Testis (tissue), 3 donors: ENCODE data around the gene FLAD1. TPM values are rescaled to one million over a fixed set of nuclear protein-coding genes. Genes with fewer than 3 reads are reported as not detected.
A peak's percentile ranks its signal among the peaks of the same experiment; 100 is the strongest.

Experiments
- DNase-seq: peaks from one replicate; pipeline ENCODE4 v3.0.0-alpha.2; 2019
- H3K27ac ChIP-seq, 2 donors: fragments of 200-600 bp; sonication (generic); one replicate each; pipeline ENCODE4 v1.5.1; 2019
- H3K27me3 ChIP-seq: fragments of 200-600 bp; sonication (generic); one replicate; pipeline ENCODE4 v1.5.1; 2019
- H3K36me3 ChIP-seq: fragments of 200-600 bp; sonication (generic); one replicate; pipeline ENCODE4 v1.5.1; 2017; ENCODE audit warnings: low read depth; ENCODE audit errors: missing control alignments
- H3K4me1 ChIP-seq: fragments of 200-600 bp; sonication (generic); one replicate; pipeline ENCODE4 v1.5.1; 2019
- H3K4me3 ChIP-seq, 2 donors: fragments of 200-600 bp; sonication (generic); one replicate each; pipeline ENCODE4 v1.5.1; 2017 to 2019
- H3K9me3 ChIP-seq: fragments of 200-600 bp; sonication (generic); one replicate; pipeline ENCODE4 v1.5.1; 2017
- POLR2A ChIP-seq: fragments of 450-650 bp; IDR thresholded peaks from one replicate; pipeline ENCODE4 v1.6.1; 2017; ENCODE audit warnings: antibody characterized with exemption, mild to moderate bottlenecking, moderate library complexity
- WGBS, 2 donors: methylation state at CpG; one replicate each; pipeline ENCODE4 v1.1.5; 2018; 5-methylcytosine and 5-hydroxymethylcytosine counted together
- intact Hi-C: fragments of 100-400 bp; cut with DNase I; formaldehyde crosslinking; loops from one replicate; pipeline ENCODE4 v1.15.1; 2023; ENCODE audit warnings: low total_unique reads
- polyA plus RNA-seq: library from polyadenylated mRNA; stranded (reverse); fragments of 350-450 nt; fragmentation: Illumina TruSeq; extraction: RNeasy Lipid Tissue Mini Kit (QIAGEN cat#74804); gene quantifications from one replicate; pipeline ENCODE4 v1.2.3, GENCODE V29; 2014; ENCODE audit warnings: low read depth, low replicate concordance; ENCODE audit not compliant: insufficient read depth
- total RNA-seq, 2 donors: library from RNA; depleted of rRNA; stranded (reverse); fragments of >200 nt; gene quantifications; one replicate each; pipeline ENCODE4 v1.2.3, GENCODE V29; 2016
- TF ChIP-seq, protein P1 (sequence below), 3 experiments: fragments of 450-650 bp in 2 of 3; fragments of 200-600 bp in 1 of 3; sonication (generic) in 1 of 3; IDR thresholded peaks; one replicate each; pipeline ENCODE4 v1.5.1; 2016 to 2019; ENCODE audit warnings: antibody characterized with exemption in 3 of 3, mild to moderate bottlenecking in 2 of 3, moderate library complexity in 1 of 3

FLAD1 gene
- total and polyA plus RNA-seq, 3 donors from 2014 or later: 26.5 to 46.5 (median 35.0) TPM

DNA sequence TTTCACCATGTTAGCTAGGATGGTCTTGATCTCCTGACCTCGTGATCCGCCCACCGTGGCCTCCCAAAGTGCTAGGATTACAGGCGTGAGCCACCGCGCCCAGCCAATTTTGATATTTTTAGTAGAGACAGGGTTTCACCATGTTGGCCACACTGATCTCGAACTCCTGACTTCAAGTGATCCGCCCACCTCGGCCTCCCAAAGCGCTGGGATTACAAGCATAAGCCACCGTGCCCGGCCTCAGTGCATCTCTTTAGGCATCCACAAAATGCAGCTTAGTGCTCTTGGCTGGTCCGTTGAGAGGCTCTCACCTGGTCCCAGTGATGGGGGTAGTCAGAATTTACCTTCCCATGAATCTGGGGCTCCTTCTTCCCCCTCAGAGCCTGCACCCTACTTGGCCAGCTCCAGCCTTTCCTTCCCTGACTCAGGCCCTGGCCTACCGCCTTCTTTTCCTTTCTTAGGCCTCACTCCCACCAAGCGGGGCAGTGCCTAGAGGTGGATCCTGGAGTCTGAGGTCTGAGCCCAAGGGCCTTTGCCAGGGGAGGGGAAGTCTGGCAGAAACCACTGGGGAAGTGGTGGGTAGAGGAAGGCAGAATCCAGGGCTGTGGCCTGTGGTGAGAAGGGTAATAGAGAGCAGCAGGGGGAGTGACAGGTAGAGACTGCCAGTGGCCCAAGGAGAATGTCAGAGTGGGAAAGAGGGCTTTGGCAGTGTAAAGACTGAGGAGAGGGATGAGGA is 14.0 kb downstream of the FLAD1 start:
- 79 to 87% methylated on average over 15 of the region's 15 CpGs for WGBS, 2 donors
- TF ChIP-seq POLR2A: no peak
- TF ChIP-seq, protein P1, sequence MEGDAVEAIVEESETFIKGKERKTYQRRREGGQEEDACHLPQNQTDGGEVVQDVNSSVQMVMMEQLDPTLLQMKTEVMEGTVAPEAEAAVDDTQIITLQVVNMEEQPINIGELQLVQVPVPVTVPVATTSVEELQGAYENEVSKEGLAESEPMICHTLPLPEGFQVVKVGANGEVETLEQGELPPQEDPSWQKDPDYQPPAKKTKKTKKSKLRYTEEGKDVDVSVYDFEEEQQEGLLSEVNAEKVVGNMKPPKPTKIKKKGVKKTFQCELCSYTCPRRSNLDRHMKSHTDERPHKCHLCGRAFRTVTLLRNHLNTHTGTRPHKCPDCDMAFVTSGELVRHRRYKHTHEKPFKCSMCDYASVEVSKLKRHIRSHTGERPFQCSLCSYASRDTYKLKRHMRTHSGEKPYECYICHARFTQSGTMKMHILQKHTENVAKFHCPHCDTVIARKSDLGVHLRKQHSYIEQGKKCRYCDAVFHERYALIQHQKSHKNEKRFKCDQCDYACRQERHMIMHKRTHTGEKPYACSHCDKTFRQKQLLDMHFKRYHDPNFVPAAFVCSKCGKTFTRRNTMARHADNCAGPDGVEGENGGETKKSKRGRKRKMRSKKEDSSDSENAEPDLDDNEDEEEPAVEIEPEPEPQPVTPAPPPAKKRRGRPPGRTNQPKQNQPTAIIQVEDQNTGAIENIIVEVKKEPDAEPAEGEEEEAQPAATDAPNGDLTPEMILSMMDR (IDR thresholded peaks at IDR 0.05): no peak
- H3K27ac ChIP-seq: no peak overlapping the region
- peaks cover 15% of the 10 kb centered on the region for H3K4me1 ChIP-seq
- no peaks in the 10 kb centered on the region for H3K9me3 ChIP-seq
- intact Hi-C loops: no loop called here
- DNase-seq: no peak
- H3K27me3 ChIP-seq: no peaks in the 10 kb centered on the region
- H3K4me3 ChIP-seq: no peak overlapping the region
- H3K36me3 ChIP-seq: no peaks in the 10 kb centered on the region

DNA sequence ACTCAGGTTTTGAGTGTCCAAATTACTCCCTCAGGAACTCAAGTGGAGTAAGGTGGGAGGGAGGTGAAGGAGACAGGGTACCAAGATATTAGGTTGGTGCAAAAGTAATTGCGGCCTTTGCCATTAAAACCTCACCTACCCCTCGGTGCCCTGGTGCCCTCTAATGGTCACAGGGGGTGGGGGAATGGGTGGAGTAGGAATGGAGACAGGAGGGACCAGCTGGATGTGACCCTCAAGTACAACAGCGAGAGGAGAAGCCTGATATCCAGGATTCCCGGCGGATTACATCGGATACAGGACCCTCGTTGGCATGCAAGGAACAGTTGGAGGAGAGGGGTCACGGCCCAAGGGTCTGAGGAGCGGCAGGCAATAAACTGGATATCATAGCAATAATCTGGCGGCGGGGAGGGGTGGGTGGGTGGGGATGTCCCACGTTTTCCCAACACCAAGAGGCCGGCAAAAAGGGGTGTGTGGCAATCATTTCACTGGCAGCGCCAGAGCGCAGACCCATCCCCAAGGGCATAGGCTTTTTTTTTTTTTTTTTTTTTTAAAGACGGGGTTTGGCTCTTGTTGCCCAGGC is 15.1 kb downstream of the FLAD1 start:
- H3K9me3 ChIP-seq: no peaks in the 10 kb centered on the region
- no peak overlapping the region for H3K27ac ChIP-seq
- no peak for TF ChIP-seq POLR2A
- TF ChIP-seq, protein P1 (IDR thresholded peaks at IDR 0.05): no peak
- WGBS, 2 donors: 50 to 70% methylated on average over 16 of the region's 16 CpGs
- DNase-seq: no peak
- H3K36me3 ChIP-seq: no peaks in the 10 kb centered on the region
- intact Hi-C loops: no loop called here
- H3K4me3 ChIP-seq: no peak overlapping the region
- no peaks in the 10 kb centered on the region for H3K27me3 ChIP-seq
- H3K4me1 ChIP-seq: peaks cover 15% of the 10 kb centered on the region

DNA sequence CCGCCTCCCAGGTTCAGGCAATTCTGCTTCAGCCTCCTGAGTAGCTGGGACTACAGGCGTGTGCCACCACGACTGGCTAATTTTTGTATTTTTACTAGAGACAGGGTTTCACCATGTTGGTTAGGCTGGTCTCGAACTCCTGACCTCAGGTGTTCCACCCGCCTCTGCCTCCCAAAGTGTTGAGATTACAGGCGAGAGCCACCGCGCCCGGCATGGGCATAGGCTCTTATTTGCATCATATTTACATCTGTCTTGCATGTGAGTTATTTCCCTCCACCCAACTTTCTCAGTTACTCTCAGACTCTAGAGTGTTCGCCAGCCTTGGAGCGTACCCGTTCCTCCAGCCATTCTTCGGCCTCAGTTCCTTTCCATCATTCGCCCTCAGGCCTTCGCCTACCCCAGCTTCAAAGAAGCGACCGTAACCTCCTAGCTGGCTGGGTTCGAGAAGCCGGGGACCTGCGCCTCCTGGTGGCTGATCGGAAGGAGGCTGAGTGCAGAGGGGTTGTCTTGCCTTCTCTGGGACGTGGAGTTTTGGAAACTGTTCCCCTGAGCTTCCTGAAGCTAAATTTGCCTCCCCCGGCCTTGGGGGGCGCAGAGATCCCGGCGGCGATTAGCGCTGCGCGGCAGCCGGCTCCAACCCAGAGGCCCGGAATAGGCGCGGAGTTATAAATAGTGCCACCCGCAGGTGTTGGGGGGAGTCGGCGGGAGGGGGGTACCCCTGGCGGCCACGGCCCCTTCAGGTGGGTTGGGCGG is 15.8 kb downstream of the FLAD1 start:
- Histone ChIP-seq H3K4me3 (peak overlapping the region; percentile 77 to 84), H3K27me3 (no peaks in the 10 kb centered on the region), H3K9me3 (no peaks in the 10 kb centered on the region), H3K36me3 (no peaks in the 10 kb centered on the region), H3K4me1 (peaks cover 16% of the 10 kb centered on the region), H3K27ac (peak overlapping the region; percentile 98)
- TF ChIP-seq POLR2A: no peak
- TF ChIP-seq, protein P1 (IDR thresholded peaks at IDR 0.05): peak; percentile 64 to 86 (median 83)
- DNase-seq: peak; percentile 70
- 10 to 11% methylated on average over 36 to 40 of the region's 40 CpGs for WGBS, 2 donors
- intact Hi-C loops: no loop called here

DNA sequence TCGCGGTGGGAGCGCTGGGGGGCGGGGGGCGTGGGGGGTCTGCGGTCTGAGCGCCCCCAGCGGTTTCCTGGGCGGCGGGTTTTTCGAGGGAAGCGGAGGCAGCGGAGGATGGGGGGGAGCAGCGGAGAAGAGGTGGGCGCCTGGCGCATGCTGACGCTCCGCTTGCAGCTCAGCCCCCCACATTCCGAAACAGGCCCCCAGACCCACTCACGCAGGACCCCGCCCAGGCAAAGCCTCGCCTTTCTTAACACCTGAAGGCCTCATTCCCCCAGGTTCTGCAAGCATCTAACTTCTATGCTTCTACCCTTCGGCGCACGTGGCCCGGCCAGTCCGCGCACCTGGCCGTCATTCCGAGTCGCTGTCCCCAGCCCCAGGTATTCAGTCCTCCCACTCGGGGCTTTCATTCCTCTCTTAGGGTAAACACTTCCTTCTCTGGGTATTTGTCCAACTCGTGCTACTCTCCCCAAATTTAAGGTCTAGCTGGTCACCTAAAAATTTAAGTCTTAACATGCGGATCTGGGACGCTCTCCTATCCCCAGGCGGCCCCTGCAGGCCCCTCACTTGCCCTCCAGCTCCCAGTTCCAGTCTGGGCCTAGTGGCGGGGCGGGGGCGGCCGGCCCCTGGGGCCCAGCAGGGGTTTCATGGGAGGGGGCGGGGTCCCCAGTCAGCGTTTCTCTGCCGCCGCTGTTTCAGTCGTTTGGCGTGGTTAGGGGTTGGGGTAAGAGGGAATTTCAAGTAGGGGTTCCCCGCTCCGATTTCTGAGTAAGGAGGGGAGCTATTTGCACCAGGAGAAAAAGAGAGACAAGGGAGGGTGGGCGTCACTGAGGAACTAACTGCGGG is 16.6 kb downstream of the FLAD1 start:
- Histone ChIP-seq H3K27ac (peak overlapping the region; percentile 98), H3K36me3 (no peaks in the 10 kb centered on the region), H3K4me1 (peaks cover 24% of the 10 kb centered on the region), H3K4me3 (peak overlapping the region; percentile 77 to 84), H3K27me3 (no peaks in the 10 kb centered on the region), H3K9me3 (no peaks in the 10 kb centered on the region)
- 0 to 1% methylated on average over 22 to 50 of the region's 50 CpGs for WGBS, 2 donors
- intact Hi-C loops: no loop called here
- no peak for TF ChIP-seq POLR2A
- TF ChIP-seq, protein P1 (IDR thresholded peaks at IDR 0.05): no peak
- DNase-seq: peak; percentile 53
